GM18508 (cell line): ENCODE results near the gene HSD17B4.
A peak's percentile ranks its signal among the peaks of the same experiment; 100 is the strongest.
"Not testable (repeated sequence)": the region's sequence is repeated elsewhere in the genome, so short reads cannot be mapped to it uniquely, and the experiment has no call there.

Experiments used
- ATAC-seq: cut with Tn5 transposase; IDR thresholded peaks from one replicate; pipeline ENCODE4 v1.9.1; 2021; ENCODE audit warnings: moderate number of reproducible peaks; ENCODE audit not compliant: insufficient read depth, unreplicated experiment

The HSD17B4 gene

GRCh38 chr5:119470851-119471451, 18.7 kb downstream of the HSD17B4 start:
- peak; percentile 34 for ATAC-seq

GRCh38 chr5:119473241-119473640, 20.9 kb downstream of the HSD17B4 start:
- no peak for ATAC-seq

GRCh38 chr5:119476341-119476740, 24.0 kb downstream of the HSD17B4 start:
- no peak for ATAC-seq

- ATAC-seq: no peak
Observed at GRCh38 chr5:119478781-119479180, 26.5 kb downstream of the HSD17B4 start.

- not testable (repeated sequence) for ATAC-seq
Observed at GRCh38 chr5:119480629-119481028, 28.3 kb downstream of the HSD17B4 start.

- no peak for ATAC-seq
Observed at GRCh38 chr5:119483155-119483554, 30.9 kb downstream of the HSD17B4 start.

- ATAC-seq: no peak
Observed at GRCh38 chr5:119484884-119485283, 32.6 kb downstream of the HSD17B4 start.

GRCh38 chr5:119501671-119502179, 49.4 kb downstream of the HSD17B4 start:
- ATAC-seq: no peak

- not testable (repeated sequence) for ATAC-seq
Observed at GRCh38 chr5:119503939-119504338, 51.6 kb downstream of the HSD17B4 start.

GRCh38 chr5:119512277-119512676, 60.0 kb downstream of the HSD17B4 start:
- ATAC-seq: no peak

- no peak for ATAC-seq
Observed at GRCh38 chr5:119515192-119515591, 62.9 kb downstream of the HSD17B4 start.

- ATAC-seq: not testable (repeated sequence)
Observed at GRCh38 chr5:119517115-119517514, 64.8 kb downstream of the HSD17B4 start.

GRCh38 chr5:119521232-119521631, 68.9 kb downstream of the HSD17B4 start:
- no peak for ATAC-seq

GRCh38 chr5:119522841-119523240, 70.5 kb downstream of the HSD17B4 start:
- no peak for ATAC-seq

- no peak for ATAC-seq
Observed at GRCh38 chr5:119524485-119524884, 72.2 kb downstream of the HSD17B4 start.

- ATAC-seq: no peak
Observed at GRCh38 chr5:119527351-119527750, 75.1 kb downstream of the HSD17B4 start.

GRCh38 chr5:119529811-119530210, 77.5 kb downstream of the HSD17B4 start:
- no peak for ATAC-seq

GRCh38 chr5:119532637-119533036, 80.3 kb downstream of the HSD17B4 start:
- no peak for ATAC-seq

- ATAC-seq: peak; percentile 100
Observed at GRCh38 chr5:119537704-119538103, 85.4 kb downstream of the HSD17B4 start.

- ATAC-seq: no peak
Observed at GRCh38 chr5:119541716-119542115, 89.4 kb downstream of the HSD17B4 start.

- ATAC-seq: no peak
Observed at GRCh38 chr5:119551819-119552218, 99.5 kb downstream of the HSD17B4 start.

GRCh38 chr5:119554597-119554996, 102.3 kb downstream of the HSD17B4 start:
- ATAC-seq: no peak
